Ascending aorta (tissue), 2 donors: ENCODE measurements around the gene DENND10. TPM values are rescaled to one million over a fixed set of nuclear protein-coding genes. Genes with fewer than 3 reads are reported as not detected.
"Not testable (repeated sequence)": the region's sequence is repeated elsewhere in the genome, so short reads cannot be mapped to it uniquely, and the experiment has no call there.

Experiments used
- DNase-seq, 2 donors: peaks; one replicate each; pipeline ENCODE4 v3.0.0-alpha.2; 2019; ENCODE audit warnings: low spot score in 2 of 2
- H3K27ac ChIP-seq, 2 donors: fragments of 200-600 bp; sonication (generic); one replicate each; pipeline ENCODE4 v1.5.1; 2016 to 2017; ENCODE audit warnings: mild to moderate bottlenecking in 1 of 2
- H3K27me3 ChIP-seq: fragments of 200-600 bp; sonication (generic); one replicate; pipeline ENCODE4 v1.5.1; 2017
- H3K36me3 ChIP-seq, 2 donors: fragments of 200-600 bp; sonication (generic); one replicate each; pipeline ENCODE4 v1.5.1; 2016
- H3K4me1 ChIP-seq, 2 donors: fragments of 200-600 bp; sonication (generic); one replicate each; pipeline ENCODE4 v1.5.1; 2016 to 2017; ENCODE audit warnings: mild to moderate bottlenecking in 1 of 2
- H3K4me3 ChIP-seq, 2 donors: fragments of 200-600 bp; sonication (generic); one replicate each; pipeline ENCODE4 v1.5.1; 2016 to 2017; ENCODE audit warnings: mild to moderate bottlenecking in 1 of 2
- H3K9me3 ChIP-seq, 2 donors: fragments of 200-600 bp; sonication (generic); one replicate each; pipeline ENCODE4 v1.5.1; 2016
- CTCF ChIP-seq, 3 experiments: fragments of 200-600 bp in 2 of 3; fragments of 450-650 bp in 1 of 3; sonication (generic) in 2 of 3; IDR thresholded peaks; one replicate each; pipeline ENCODE4 v1.5.1; 2016 to 2019; ENCODE audit warnings: antibody characterized with exemption in 3 of 3, mild to moderate bottlenecking in 1 of 3, moderate library complexity in 1 of 3
- intact Hi-C: fragments of 100-400 bp; cut with DNase I; formaldehyde crosslinking; loops from one replicate; pipeline ENCODE4 v1.15.1; 2023
- total RNA-seq: library from RNA; depleted of rRNA; stranded (reverse); fragments of >200 nt; gene quantifications from one replicate; pipeline ENCODE4 v1.1.0, GENCODE V29; 2016

The DENND10 gene
- total RNA-seq, 1 donor from 2014 or later = 85.1 TPM

DNA sequence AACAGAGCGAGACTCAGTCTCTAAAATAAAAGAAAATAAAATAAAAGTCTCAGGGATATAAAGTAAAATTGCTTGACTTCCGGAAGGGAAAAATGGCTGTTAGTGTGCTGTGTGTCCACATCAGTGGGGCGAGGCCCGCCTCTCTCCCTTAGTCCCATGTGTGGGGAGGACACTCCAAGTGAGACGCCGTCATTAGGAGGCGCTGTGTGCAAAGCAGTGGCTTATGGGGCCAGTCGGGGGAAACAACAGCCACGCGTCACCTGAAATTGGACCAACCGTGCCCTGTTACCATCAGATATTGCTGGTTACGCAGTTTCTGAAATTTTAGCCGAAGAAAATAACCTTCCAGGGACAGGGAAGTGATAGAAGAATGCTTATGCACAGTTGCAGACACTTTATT, 45.8 kb downstream of the DENND10 start:
- Histone ChIP-seq H3K4me3 (no peak overlapping the region), H3K27me3 (no peaks in the 10 kb centered on the region), H3K36me3 (peaks cover 39 to 74% of the 10 kb centered on the region in 2 donors), H3K27ac (no peak overlapping the region), H3K9me3 (no peaks in the 10 kb centered on the region), H3K4me1 (no peaks in the 10 kb centered on the region)
- no peak for DNase-seq
- intact Hi-C loops = no loop called here
- no peak for TF ChIP-seq CTCF (IDR thresholded peaks at IDR 0.05)

GRCh38 chr10:119151601-119152000, 47.7 kb downstream of the DENND10 start:
- H3K27me3 ChIP-seq, H3K27ac ChIP-seq, H3K9me3 ChIP-seq, intact Hi-C loops, H3K4me1 ChIP-seq, DNase-seq, H3K4me3 ChIP-seq: not testable (repeated sequence)
- peaks cover 40 to 79% of the 10 kb centered on the region in 2 donors for H3K36me3 ChIP-seq

DNA sequence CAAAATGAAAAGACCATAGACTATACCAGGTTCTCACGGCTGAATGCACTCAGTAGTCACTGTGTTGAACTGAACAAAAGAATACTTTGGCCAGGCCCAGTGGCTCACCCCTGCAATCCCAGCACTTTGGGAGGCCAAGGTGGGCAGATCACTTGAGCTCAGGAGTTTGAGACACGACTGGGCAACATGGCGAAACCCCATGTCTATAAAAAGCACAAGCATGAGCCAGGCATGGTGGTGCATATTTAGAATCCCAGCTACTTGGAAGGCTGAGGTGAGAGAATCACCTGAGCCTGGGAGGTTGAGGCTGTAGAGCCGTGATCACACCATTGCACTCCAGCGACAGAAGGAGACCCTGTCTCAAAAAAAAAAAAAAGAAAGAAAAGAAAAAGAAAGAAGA, 49.1 kb downstream of the DENND10 start:
- TF ChIP-seq CTCF (IDR thresholded peaks at IDR 0.05) = no peak
- Histone ChIP-seq H3K36me3 (peaks cover 36 to 76% of the 10 kb centered on the region in 2 donors), H3K27ac (no peak overlapping the region), H3K4me1 (no peaks in the 10 kb centered on the region), H3K9me3 (no peaks in the 10 kb centered on the region), H3K4me3 (no peak overlapping the region), H3K27me3 (no peaks in the 10 kb centered on the region)
- intact Hi-C loops = no loop called here
- no peak for DNase-seq

DNA sequence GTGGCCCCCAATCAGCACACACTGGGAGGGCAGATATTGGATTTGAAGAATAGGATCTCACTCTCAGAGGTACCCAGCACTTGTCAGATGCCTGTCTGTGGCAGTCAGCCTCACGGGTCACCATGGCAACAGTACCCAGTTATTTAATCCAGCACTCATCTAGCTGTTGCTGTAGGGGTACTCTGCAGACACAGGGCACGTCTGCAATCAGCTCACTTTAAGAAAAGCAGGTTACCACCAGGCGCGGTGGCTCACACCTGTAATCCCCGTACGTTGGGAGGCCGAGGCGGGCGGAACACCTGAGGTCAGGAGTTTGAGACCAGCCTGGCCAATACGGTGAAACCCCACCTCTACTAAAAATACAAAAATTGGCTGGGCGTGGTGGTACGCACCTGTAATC, 49.7 kb downstream of the DENND10 start:
- intact Hi-C loops = no loop called here
- peaks cover 33 to 78% of the 10 kb centered on the region in 2 donors for H3K36me3 ChIP-seq

GRCh38 chr10:119159332-119159731, 55.4 kb downstream of the DENND10 start:
- TF ChIP-seq CTCF (IDR thresholded peaks at IDR 0.05) = no peak
- H3K27ac ChIP-seq = no peak overlapping the region
- intact Hi-C loops = no loop called here
- no peaks in the 10 kb centered on the region for H3K4me1 ChIP-seq
- no peaks in the 10 kb centered on the region for H3K27me3 ChIP-seq
- DNase-seq = no peak
- H3K36me3 ChIP-seq = peaks cover 18 to 51% of the 10 kb centered on the region in 2 donors
- H3K9me3 ChIP-seq = no peaks in the 10 kb centered on the region
- no peak overlapping the region for H3K4me3 ChIP-seq

More for the DNA sequence above, 49.7 kb downstream of the DENND10 start:
- Histone ChIP-seq H3K9me3 (no peaks in the 10 kb centered on the region), H3K4me3 (no peak overlapping the region), H3K27ac (no peak overlapping the region), H3K27me3 (no peaks in the 10 kb centered on the region), H3K4me1 (no peaks in the 10 kb centered on the region)
- DNase-seq = no peak
- TF ChIP-seq CTCF (IDR thresholded peaks at IDR 0.05) = no peak

DNA sequence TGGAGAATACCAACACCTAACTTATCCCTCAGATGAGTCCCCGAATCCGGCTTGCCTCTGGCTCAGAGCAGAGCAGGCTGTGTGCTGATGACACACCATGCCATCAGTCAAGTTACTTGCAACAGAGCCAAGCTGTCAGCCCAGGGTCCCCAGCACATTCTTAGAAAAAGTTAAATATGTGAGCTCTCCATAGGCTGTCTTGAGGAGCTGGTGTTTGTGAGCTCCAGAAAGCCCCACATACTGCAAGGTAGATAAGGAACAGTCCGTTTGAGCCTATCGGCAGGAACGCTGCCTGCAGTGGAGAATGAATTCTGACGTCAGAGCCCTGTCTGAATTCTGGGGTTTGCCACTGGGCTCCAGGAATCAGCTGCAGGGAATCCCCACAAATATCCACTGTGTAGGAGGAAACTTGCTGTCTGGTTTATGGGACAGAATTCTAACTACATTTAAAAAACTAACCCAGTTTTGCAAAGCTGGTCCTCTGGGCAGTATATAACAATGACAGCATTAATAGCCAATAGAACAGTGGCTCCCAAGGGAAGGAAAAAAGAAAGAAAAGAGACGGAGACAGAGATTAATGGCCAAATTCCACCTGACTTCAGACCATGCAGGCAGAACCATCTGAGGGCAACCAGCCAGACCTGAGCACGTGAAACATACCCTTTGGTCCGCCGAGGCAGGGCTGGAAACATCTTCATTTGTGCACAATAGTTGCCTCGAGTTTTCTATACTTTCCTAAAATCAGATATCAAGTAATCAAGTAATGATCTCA, 58.0 kb downstream of the DENND10 start:
- intact Hi-C loops = no loop called here
- no peaks in the 10 kb centered on the region for H3K27me3 ChIP-seq
- H3K4me3 ChIP-seq = no peak overlapping the region
- H3K4me1 ChIP-seq = peaks cover 6% of the 10 kb centered on the region in 2 donors
- peaks cover under 1 to 26% of the 10 kb centered on the region in 2 donors for H3K36me3 ChIP-seq
- no peak for TF ChIP-seq CTCF (IDR thresholded peaks at IDR 0.05)
- no peak for DNase-seq
- no peak overlapping the region for H3K27ac ChIP-seq
- no peaks in the 10 kb centered on the region for H3K9me3 ChIP-seq
